Spleen (tissue), 7 donors: ENCODE results near the gene TGFB1.
A peak's percentile ranks its signal among the peaks of the same experiment; 100 is the strongest.

Experiments used
- POLR2A ChIP-seq, 3 donors: fragments of 450-650 bp; IDR thresholded peaks; one replicate each; pipeline ENCODE4 v1.5.1; 2017; ENCODE audit warnings: antibody characterized with exemption in 3 of 3, mild to moderate bottlenecking in 1 of 3
- POLR2AphosphoS5 ChIP-seq, 3 donors: sonication (generic); formaldehyde crosslinking; IDR thresholded peaks; one replicate each; pipeline ENCODE4 v1.5.1; 2017; ENCODE audit warnings: antibody characterized with exemption in 3 of 3
- TF ChIP-seq, protein P1 (sequence below), 11 experiments: fragments of 200-600 bp in 7 of 11; fragments of 450-650 bp in 4 of 11; sonication (generic) in 4 of 11; IDR thresholded peaks in 8 of 11; conservative IDR thresholded peaks in 3 of 11; 1 replicate in 7 of 11; 2 replicates in 4 of 11; pipeline versions ENCODE4 v1.4.0 to v1.8.0; 2016 to 2021; ENCODE audit warnings: antibody characterized with exemption in 11 of 11, inconsistent platforms in 4 of 11, mild to moderate bottlenecking in 1 of 11
- donor health status: DM: no; HTN: no; CAD: no; lungs with moderate emphysema.
- donor health status: DM: no; HTN: no; CAD: no.
- donor health status: DM: no; HTN: no; CAD: no.

GRCh38 chr19:41397086-41398049, 43.6 kb upstream of the TGFB1 start, which contains the start of the genes BCKDHA and EXOSC5:
- TF ChIP-seq, protein P1, sequence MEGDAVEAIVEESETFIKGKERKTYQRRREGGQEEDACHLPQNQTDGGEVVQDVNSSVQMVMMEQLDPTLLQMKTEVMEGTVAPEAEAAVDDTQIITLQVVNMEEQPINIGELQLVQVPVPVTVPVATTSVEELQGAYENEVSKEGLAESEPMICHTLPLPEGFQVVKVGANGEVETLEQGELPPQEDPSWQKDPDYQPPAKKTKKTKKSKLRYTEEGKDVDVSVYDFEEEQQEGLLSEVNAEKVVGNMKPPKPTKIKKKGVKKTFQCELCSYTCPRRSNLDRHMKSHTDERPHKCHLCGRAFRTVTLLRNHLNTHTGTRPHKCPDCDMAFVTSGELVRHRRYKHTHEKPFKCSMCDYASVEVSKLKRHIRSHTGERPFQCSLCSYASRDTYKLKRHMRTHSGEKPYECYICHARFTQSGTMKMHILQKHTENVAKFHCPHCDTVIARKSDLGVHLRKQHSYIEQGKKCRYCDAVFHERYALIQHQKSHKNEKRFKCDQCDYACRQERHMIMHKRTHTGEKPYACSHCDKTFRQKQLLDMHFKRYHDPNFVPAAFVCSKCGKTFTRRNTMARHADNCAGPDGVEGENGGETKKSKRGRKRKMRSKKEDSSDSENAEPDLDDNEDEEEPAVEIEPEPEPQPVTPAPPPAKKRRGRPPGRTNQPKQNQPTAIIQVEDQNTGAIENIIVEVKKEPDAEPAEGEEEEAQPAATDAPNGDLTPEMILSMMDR (IDR thresholded peaks at IDR 0.05 in 8 of 11, conservative IDR thresholded peaks at IDR 0.05 in 3 of 11), result peak in 3 of 11 experiments; percentile 27 to 48 (median 40)
- TF ChIP-seq POLR2A (IDR thresholded peaks at IDR 0.05) (no peak), POLR2AphosphoS5 (IDR thresholded peaks at IDR 0.05) (peak; percentile 86 to 96 (median 90))
